ENCODE results near the gene TLCD2. TPM values are rescaled to one million over a fixed set of nuclear protein-coding genes. Genes with fewer than 3 reads are reported as not detected.

Gene TLCD2
- total RNA-seq, 1 donor from 2014 or later = 12.7 TPM

Other genes starting within 250 kb of the TLCD2 start
- 322 TPM for gene MYO1C, start 217.7 kb downstream of the TLCD2 start, total RNA-seq
- 69.8 TPM for gene INPP5K, start 193.8 kb downstream of the TLCD2 start, total RNA-seq
- gene PITPNA, start 147.6 kb downstream of the TLCD2 start, total RNA-seq = 81.9 TPM
- gene SLC43A2, start 81.5 kb downstream of the TLCD2 start, total RNA-seq = 39.9 TPM
- gene SCARF1, start 64.6 kb downstream of the TLCD2 start, total RNA-seq = 48.5 TPM
- gene RILP, start 60.5 kb downstream of the TLCD2 start, total RNA-seq = 39.5 TPM
- gene PRPF8, start 25.5 kb downstream of the TLCD2 start, total RNA-seq = 263 TPM
- 43.9 TPM for gene WDR81, start 14.3 kb upstream of the TLCD2 start, total RNA-seq
- 21.6 TPM for gene SERPINF2, start 32.5 kb upstream of the TLCD2 start, total RNA-seq
- gene SERPINF1, start 51.7 kb upstream of the TLCD2 start, total RNA-seq = 119 TPM
- 17.8 TPM for gene SMYD4, start 119.5 kb upstream of the TLCD2 start, total RNA-seq
- 56.7 TPM for gene RPA1, start 119.6 kb upstream of the TLCD2 start, total RNA-seq